ENCODE results near the gene ITGBL1.
A peak's percentile ranks its signal among the peaks of the same experiment; 100 is the strongest.

The ITGBL1 gene

DNA sequence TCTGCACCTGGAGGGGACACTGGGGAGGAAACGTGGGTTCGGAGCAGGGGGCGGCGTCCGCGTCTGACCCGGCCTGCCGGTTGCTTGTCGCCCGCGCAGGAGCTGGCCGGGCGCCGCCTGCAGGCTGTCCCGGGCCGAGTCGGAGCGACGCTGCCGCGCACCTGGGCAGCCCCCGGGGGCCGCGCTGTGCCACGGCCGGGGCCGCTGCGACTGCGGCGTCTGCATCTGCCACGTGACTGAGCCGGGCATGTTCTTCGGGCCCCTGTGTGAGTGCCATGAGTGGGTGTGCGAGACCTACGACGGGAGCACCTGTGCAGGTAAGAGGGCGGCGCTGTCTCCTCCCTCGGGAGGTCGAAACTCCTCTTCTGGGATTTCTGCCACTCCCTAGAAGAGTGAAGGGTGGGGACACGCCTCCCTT is 1.3 kb downstream of the ITGBL1 start:
- DNase-seq (ENCODE audit: low spot score): no peak

DNA sequence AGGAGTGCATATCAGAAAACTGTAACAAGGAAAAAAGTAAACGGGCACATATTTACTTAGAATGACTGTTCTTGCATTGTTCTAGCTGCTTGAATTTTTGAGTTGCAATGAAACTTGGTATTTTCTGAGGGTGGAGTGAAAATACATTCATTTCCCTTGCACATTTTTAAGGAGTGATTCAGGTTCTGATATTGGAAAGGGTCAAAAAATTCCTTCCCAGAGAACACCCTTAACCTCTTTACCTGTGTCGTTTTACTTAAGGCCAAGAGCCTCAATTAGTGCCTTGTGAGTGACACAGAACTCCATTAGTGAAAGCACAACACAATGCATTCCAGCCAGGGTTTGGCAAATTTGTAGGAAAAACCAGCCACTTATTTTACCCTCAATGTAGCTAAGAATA is 2.3 kb downstream of the ITGBL1 start:
- no peak for DNase-seq (ENCODE audit: low spot score)

DNA sequence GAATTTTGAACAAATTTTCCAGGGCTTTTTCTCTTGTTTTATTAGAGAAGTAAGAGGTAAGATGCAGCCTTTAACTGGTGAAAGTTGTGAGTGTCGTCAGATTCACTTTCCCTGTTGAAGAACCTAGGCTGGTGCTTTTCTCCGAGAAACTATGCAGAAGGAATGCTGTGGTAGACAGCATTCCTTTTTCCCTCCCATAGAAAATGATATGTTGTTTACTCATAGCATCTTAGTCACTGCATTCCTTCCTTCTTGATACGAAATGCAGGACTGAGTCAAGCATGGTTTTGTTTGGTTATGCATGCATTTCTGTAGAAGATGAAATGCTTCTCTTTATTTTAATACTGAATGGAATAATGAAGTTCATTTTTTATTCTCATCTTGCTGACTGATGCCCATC is 3.4 kb downstream of the ITGBL1 start:
- no peak for DNase-seq (ENCODE audit: low spot score)

DNA sequence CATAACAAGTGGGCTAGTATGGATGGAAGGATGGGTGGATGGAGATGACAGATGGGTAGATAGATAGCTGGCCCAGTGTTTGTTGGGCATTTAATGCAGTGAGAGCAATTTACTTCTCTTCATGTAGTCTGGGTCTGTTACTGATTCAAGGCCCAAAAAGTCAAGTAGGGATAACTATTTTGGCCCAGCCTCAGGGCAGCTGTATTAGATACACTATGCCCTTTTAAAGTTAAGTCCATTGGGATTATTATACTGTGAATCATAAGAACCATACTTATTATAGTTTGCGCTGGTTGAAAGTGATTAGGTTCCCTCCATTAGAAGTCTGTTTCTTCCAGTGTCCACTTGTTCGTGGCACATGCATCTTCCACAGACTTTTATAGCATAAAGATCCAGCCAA is 4.7 kb downstream of the ITGBL1 start:
- no peak for DNase-seq (ENCODE audit: low spot score)

DNA sequence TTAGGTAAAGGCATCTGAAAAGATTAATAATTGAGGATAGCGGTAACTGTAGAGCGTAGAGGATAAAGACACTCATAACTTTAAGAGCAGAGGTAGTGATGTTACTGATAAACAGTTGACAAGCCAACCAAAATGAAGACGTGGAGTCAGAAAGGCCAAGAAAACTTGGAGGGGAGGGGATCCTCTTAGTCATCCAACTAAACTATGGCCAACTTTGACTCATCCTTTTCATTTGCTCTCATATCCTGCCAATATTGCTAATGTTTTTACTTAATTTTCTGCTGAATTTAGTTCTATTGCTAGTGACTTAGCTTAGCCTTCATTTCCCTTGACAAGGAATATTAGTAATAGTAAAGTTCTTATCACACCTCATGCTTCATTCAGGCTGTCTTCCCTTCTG is 13.4 kb downstream of the ITGBL1 start:
- DNase-seq (ENCODE audit: low spot score): no peak

DNA sequence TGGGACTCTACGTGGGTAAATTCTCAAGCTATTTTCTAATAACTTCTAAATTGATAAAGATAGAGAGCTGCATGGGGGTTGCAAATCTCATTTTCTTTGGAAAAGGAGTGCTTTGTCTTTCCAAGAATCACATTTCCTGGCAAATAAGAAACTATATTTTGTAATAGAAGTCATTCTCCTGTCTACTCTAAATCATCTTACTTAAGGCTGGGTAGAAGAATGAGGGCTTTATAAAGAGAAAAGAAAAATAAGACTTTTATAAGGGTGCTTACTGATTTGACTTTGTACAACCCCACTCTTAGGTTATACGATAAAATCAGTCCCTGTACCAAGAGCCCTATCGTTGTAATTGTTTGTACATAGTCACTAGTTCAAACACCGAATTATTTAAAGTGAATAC is 14.9 kb downstream of the ITGBL1 start:
- no peak for DNase-seq (ENCODE audit: low spot score)

DNA sequence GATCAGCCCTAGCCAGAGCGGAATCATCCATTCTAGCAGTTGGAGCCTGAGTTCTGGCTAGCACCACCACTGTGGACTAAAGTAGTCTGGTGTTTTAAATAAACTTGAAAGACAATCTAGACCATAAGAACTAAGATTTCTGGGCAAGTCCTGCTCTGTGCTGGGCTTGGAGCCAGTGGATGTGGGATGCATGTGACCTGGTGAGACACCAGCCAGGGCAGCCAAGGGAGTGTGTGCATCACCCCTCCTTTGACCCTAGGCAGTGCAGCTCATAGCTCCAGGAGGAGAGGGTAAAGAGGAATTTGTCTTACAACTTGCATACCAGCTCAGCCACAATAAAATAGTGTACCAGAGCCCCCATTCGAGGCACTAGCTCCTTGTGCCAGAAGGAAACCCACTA is 21.0 kb downstream of the ITGBL1 start:
- DNase-seq (ENCODE audit: low spot score): peak; percentile 21

DNA sequence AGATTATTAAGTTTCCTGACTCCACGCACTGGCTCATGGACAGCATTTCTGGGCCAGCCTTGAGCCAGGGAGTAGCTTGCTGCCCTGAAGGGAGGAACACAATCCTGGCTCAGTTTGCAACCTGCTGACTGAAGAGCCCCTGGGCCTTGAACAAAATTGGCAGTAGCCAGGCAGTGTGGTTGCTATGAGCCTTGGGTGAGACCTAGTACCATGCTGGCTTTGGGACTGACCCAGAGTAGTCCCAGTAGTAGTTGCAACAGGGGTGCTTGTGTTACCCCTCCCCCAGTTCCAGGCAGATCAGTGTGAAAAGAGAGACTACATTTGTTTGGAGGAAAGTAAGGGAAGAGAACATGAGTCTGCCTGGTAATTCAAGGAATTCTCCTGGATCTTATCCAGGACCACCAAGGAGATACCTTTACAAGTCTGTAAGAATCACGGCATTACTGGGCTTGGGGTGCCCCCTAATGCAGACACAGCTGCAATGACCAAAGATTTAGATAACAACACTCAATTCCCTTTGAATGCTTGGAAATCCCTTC is 22.0 kb downstream of the ITGBL1 start:
- DNase-seq (ENCODE audit: low spot score): peak; percentile 79

DNA sequence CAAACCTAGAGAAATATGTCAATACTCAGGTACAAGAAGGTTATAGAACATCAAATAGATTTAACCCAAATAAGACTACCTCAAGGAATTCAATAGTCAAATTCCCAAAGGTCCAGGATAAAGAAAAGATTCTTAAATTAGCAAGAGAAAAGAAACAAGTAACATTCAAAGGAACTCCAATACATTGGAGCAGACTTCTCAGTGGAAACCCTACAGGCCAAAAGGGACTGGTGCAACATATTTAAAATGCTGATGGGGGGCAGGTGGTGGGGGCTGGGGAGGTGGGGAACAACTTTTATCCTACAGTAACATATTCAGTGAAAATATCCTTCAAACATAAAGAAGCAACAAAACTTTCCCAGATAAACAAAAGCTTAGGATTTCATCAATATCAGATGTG is 23.1 kb downstream of the ITGBL1 start:
- no peak for DNase-seq (ENCODE audit: low spot score)

DNA sequence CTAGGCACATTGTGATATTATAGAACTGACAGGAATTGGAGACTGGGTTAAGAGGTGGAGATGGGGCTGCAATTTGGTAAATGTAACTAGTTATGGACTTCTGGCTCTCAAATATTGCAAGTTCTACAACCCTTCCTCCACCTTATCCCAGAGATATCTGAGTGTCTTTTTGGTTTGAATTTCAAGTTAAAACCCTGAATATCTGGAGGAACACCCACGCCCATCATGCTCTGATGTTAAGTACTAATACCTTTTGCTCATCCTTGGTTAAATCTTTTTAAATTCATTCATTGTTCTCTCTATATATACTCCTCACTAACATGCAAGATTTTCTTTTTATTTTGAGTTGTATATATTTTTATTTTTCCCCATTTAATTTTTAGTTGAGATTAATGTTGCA is 28.9 kb downstream of the ITGBL1 start:
- no peak for DNase-seq (ENCODE audit: low spot score)

DNA sequence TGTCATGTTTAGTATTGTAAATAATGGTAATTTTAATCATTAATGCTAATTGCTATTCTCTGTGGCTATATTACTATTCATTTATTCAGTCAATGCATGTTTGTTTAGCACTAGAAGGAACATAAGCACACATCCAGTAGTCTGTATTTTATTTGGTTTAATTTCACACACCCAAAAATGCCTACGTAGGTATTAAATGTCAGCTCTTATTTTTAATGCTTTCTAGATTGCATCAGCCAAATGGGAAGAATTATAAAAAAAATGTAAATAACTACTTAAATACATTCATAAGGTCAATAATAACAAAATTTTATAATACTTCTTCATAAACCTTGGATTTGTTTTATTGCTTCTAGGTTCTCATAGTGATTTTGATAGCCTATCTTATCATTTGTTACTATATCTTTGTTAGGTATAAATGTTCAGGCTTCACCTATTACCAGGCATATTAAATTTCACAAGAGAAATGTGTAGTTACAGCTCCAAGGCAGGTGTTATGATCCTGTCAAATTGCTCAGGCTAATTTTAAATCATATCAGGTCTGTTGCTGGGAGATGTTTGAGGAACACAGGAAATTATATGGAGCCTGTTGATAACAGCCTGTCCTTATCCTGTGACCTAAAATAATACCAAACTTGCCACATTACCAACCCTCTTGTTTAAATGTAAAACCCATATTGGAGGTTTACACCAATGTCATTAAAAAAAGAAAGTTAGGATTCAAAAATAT is 34.4 kb downstream of the ITGBL1 start:
- DNase-seq (ENCODE audit: low spot score): no peak

DNA sequence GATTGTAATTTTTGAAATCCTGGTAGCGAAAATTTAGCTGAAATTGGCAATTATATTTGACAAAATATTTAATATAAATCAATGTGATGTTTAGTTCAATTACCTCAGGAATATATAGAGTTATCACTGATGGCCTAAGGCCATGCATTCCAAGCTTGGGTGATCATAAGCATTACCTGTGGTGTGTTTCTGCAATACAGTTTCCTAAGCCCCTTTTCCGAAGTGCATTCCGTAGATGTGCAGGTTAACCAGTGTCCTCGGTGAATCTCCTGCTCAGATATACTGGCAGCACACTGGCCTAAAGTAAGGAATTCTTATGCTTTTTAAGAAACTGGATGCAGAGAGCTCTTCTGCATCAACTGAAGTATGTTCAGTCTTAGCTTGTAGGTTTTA is 35.0 kb downstream of the ITGBL1 start:
- no peak for DNase-seq (ENCODE audit: low spot score)

DNA sequence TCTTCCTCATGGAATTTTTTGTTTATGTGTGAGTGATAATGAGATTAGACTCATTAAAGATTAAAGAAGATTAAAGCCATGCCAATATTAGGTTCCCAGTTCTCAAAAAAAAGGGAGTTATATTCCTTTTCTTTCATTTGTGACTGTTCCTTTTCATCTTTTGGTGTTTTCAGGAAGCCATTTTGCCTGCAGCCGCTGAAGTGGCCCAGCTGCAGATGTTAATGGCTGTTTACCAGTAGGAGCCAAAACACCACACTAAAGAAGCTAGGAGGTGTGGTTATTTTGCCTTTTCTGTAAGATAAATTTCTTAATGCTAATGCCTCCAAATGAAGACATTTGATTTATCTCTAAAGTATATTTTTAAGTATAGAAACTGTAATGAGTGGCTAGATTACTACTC is 36.3 kb downstream of the ITGBL1 start:
- no peak for DNase-seq (ENCODE audit: low spot score)

DNA sequence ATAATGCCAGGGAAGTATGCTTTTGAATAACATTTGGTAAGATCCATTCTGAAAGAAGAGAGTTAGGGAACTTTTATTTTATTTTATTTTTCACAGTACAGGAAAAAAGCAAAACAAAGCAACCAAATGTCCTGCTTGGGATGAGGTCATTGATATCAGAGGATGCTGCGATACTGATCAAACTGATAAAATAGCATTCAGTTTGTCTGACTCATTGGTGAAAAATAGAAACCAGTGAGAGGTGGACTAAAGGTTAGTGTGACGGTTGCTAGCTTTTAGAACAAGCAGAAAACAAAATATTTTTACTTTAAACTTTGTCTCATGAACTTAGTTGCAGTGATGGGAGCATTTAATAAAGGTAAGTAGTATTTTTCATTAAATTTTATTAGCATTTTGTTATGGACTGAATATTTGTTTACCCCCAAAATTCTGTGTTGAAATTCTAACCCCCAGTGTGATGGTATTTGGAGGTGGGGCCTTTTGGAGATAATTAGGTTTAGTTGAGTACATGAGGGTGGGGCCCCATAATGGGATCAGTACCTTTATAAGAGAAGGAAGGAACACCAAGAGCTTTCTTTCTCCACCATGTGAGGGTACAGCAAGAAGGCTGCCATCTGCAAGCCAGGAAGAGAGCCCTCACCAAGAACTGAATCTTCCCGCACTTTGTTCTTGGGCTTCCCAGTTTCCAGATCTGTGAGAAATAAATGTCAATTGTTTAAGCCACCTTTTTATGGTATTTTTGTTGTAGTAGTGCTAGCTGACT is 37.3 kb downstream of the ITGBL1 start:
- DNase-seq (ENCODE audit: low spot score): no peak

DNA sequence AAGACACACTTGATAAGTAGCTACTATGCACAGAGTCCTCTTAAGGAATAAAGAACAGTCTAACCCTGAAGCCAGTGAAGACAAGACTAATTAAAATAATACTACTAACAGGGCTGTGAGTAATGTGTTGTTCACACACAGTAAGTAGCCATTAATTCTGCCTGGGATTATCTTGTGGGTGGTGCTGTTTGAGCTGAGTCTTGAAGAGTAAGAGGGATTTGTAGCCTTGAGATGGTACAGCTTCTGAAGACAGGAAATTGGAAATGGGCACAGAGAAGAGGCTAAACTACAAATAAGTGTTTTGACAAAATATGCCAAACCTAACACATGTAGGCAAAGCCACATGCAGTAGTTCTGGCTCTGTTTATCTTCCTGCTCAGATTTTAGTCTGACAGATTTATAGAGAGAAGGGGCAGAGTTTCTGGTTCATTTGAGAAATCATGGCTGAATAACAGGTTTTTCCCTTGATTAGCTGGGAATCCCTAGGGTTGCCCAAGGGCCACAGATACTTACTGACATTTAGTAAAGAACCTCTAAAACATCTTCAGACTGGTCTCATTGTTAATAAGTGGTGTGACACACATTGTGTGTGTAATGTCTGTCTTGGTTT is 38.0 kb downstream of the ITGBL1 start:
- no peak for DNase-seq (ENCODE audit: low spot score)

DNA sequence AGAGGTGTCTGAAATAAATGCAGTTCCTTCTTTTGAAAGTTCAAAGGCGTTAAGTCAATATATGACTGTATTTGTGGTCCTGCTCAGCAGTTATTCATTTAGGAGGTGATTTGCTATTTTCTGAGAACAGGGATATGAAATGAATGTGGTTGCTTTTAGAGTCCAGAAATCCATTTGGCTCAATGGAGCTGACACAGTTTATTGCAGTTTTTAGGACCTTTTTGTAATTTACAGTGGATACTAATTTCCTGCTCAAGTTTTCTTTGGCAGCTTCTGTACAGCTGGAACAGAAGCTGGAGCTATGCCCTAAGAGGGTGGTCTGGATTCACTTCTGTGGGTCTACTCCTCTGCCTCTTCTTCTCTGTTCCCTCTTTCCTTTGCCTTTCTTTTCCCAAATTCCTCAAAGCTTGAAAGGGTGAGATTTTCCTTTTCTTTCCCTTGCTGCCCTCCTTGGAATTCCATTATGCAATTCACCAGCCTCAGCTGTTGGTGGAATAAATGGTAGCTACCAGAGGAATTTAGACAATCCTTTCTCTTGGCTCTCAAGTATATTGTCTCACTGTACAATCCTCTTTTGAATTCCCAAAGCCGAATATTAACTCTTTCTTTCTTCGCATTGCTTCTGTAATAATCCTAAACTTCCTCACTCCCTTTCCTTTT is 39.9 kb downstream of the ITGBL1 start:
- DNase-seq (ENCODE audit: low spot score): no peak

DNA sequence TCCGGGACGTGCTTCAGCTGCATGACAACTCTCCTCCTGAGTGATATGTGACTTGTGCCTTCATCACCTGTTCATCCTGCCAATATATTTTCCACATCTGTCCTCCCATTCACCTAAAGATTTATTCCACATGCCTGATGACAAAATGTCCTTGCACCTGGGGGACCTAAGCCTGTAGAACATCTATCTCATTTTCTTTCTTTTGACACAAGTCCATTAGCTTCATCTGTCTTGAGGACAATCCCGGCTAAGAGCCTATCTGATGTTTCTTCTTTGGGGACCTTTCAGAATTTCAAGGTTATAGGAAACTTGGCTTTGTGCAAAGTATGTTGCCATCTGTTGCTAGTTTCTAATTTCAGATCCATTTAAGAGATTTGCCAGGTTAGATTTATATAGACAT is 41.1 kb downstream of the ITGBL1 start:
- DNase-seq (ENCODE audit: low spot score): no peak

DNA sequence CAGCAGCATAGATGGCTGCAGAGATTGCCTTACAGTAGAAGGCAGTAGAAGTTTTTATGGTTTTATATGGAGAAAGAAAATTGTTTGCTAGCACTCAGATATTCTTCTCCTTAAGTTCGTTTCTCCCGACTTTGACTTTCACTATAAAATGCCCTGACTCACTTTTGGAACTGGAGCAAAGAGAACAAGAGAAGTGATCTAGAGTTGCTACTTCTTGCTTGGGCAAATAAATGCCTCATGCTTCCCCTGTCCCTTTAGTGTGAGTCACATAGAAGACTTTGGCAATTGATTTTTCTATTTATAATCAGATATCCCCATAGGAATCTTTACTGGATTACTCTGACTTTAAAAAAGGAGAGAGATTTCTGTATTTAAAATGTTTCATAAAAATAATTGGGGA is 46.9 kb downstream of the ITGBL1 start:
- DNase-seq (ENCODE audit: low spot score): no peak

DNA sequence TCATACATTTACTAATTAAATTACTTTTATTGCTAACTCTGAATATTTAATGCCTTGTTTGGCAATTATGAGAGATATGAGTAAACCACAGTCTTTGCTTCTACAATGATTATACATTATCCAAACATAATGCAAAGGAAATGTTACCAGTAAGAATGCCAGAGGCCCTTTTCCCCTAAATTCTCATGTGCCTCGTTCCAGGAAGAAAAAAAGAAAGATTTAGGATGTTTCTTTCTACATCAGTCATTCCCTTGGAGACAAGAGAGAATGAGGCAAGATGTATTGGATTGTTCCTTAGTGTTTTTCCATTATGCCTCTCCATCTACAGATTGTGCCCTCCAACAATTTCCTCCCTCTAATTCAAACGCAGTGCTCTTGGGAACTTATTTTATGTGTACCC is 50.1 kb downstream of the ITGBL1 start:
- DNase-seq (ENCODE audit: low spot score): no peak

DNA sequence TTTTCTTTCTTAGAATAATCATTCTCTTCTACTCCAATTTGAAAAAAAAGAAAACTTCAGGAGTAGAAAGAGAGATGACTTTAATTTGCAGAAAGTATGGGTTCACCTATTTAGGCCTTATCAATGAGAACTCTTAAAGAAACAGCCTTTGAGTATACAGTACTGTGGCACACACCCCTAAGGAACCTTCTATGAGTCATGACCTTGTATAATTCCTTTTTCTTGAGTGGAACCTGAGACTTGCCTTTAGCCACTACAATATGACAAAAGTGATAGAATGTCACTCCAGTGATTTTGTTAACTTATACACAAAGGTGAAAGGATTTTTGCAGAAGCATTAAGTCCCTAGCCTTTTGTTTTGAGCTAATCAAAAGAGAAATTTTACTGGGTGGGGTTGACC is 58.7 kb downstream of the ITGBL1 start:
- DNase-seq (ENCODE audit: low spot score): no peak

DNA sequence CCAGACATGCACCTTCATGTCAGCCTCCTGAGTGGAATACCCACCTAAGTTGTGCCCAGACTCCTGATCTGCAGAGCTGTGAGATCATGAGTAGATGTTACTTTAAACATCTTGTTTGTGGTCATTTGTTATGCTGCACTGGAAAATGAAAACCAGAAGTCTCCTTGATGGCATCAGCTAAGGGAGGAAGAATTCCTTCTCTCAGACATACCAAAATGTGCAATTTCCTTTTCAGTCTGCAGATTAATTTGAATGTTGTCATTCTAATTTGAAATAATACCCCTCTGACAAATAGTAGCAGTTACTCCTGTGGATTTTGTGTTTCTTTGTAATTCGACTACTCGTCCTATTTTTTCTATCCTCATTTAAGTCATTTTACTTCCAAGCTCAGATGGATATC is 59.3 kb downstream of the ITGBL1 start:
- DNase-seq (ENCODE audit: low spot score): no peak

DNA sequence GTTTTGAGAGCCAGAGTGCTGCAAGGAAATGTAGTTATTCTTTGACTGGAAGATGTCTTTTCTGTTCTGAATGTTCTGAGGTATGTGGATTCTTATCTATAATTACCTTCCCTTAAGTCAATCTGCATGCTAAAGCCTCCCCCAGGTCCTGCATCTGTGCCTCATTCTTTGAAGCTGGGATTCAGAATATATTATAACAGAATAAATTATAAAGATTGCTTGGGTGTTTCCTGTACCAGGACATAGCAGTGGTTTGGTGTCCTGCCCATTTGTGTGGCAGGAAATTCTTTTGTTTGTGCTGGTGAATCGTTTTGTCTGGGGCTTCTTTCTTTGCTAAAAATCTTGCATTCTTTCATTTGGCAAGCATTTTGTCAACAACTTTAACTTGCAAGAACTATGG is 60.2 kb downstream of the ITGBL1 start:
- DNase-seq (ENCODE audit: low spot score): no peak

DNA sequence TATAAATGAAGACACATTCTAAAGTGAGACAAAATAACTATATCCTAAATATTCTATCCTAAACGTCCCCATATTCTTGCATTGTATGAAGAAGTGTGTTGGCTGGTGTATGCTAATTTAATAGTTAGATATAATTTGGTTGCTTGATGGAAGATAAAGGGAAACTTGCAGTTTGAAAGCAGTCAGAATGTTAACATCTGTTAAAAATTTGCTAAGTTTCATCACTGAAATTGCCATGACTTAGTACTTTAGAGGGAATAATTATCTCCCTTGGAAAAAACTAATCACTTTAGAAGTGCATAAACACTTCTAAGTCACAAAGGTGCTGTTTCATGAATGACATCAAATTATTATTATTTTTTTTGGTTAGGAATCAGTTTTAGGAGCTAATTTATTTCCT is 61.6 kb downstream of the ITGBL1 start:
- no peak for DNase-seq (ENCODE audit: low spot score)

Measured in globus pallidus (tissue), 1 donor.